Measurements from ENCODE around the gene MRPS14. TPM values are rescaled to one million over a fixed set of nuclear protein-coding genes. Genes with fewer than 3 reads are reported as not detected.
A peak's percentile ranks its signal among the peaks of the same experiment; 100 is the strongest.

MRPS14 gene
- total and polyA plus RNA-seq, 9 of the 15 experiments (the other 6 are each of a cell fraction or from before 2014, with no cell fraction given) = 38.1 to 231 (median 54.9) TPM

DNA sequence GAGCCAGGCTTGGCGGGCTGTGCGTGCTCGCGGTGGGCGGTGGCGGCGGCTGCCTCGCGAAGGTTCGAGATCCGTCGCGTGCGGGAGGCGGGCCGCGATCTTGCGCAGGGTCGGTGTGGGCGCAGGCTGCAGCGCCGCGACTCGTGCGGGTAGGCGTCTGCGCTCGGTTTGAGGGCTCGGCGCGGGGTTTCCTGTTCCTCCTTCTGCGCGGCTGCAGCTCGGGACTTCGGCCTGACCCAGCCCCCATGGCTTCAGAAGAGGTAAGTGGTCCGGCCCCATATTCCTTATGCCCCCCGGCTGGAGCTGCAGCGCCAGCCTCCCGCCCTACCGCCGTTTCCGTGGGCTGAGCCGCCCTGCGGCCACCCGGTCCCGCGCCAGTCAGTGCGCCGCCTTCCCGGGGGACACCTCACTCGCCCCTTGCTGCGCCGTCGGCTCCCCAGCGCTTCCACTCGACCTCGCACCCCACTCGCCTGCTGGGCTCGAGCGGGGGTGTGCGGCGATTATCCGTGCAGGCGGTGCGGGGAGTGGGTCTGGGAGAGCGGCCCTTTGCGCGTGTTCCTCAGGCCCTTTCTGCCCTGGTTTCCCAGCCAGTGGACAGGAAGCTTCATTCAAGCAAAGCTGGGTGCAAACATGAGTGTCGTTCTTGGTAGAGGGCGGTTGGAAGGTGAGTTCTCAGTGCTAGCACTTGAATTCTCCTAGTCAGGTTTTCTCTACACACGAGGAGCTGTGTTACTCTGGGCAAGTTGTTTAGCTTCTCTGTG, 23.1 kb downstream of the MRPS14 start, which contains the start of gene CACYBP (continued):
- TF ChIP-seq CBX8 (IDR thresholded peaks at IDR 0.05; ENCODE audit: borderline replicate concordance, extremely low read depth, low read depth, low read length, poor library complexity, severe bottlenecking) = no peak
- TF ChIP-seq SRSF1 (IDR thresholded peaks at IDR 0.05; ENCODE audit: low read depth, low read length) = no peak
- TF ChIP-seq ZBTB9 (CRISPR knock-in tag; IDR thresholded peaks at IDR 0.05) = peak; percentile 92
- peak; percentile 21; the same call in 1 of the 2 replicates for TF ChIP-seq RBM34 (IDR thresholded peaks at IDR 0.05; ENCODE audit: borderline replicate concordance, insufficient read depth, low read length)
- TF ChIP-seq DDX20 (tag; IDR thresholded peaks at IDR 0.05; ENCODE audit: low read depth) = no peak
- no peak for TF ChIP-seq LEF1 (IDR thresholded peaks at IDR 0.05)
- TF ChIP-seq ZNF511 (CRISPR knock-in tag; IDR thresholded peaks at IDR 0.05) = peak; percentile 80; the same call in 1 of the 2 replicates
- peak; percentile 79 for TF ChIP-seq RBM22 (IDR thresholded peaks at IDR 0.05; ENCODE audit: low read depth, low read length, poor library complexity, severe bottlenecking)
- no peak for TF ChIP-seq MECOM (CRISPR knock-in tag; IDR thresholded peaks at IDR 0.05)
- peak; percentile 79 for TF ChIP-seq ETV5 (CRISPR knock-in tag; IDR thresholded peaks at IDR 0.05; ENCODE audit: low read depth)
- TF ChIP-seq, protein P1, sequence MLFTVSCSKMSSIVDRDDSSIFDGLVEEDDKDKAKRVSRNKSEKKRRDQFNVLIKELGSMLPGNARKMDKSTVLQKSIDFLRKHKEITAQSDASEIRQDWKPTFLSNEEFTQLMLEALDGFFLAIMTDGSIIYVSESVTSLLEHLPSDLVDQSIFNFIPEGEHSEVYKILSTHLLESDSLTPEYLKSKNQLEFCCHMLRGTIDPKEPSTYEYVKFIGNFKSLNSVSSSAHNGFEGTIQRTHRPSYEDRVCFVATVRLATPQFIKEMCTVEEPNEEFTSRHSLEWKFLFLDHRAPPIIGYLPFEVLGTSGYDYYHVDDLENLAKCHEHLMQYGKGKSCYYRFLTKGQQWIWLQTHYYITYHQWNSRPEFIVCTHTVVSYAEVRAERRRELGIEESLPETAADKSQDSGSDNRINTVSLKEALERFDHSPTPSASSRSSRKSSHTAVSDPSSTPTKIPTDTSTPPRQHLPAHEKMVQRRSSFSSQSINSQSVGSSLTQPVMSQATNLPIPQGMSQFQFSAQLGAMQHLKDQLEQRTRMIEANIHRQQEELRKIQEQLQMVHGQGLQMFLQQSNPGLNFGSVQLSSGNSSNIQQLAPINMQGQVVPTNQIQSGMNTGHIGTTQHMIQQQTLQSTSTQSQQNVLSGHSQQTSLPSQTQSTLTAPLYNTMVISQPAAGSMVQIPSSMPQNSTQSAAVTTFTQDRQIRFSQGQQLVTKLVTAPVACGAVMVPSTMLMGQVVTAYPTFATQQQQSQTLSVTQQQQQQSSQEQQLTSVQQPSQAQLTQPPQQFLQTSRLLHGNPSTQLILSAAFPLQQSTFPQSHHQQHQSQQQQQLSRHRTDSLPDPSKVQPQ (CRISPR knock-in tag; IDR thresholded peaks at IDR 0.05; ENCODE audit: borderline replicate concordance) = no peak
- 0 out of 2 replicates have a peak, but pooled peaks have one; percentile 27 for TF ChIP-seq HDAC2 (IDR thresholded peaks at IDR 0.05)
- 0 out of 2 replicates have a peak, but pooled peaks have one; percentile 40 for TF ChIP-seq KLF6 (CRISPR knock-in tag; IDR thresholded peaks at IDR 0.05; ENCODE audit: borderline replicate concordance)
- peak; percentile 98 to 99 for TF ChIP-seq E2F6 (IDR thresholded peaks at IDR 0.05; ENCODE audit: borderline replicate concordance in 1 of 2, extremely low read depth in 1 of 2, insufficient read depth in 1 of 2, insufficient read length in 1 of 2, low read depth in 1 of 2, low read length in 1 of 2, poor library complexity in 1 of 2, severe bottlenecking in 1 of 2)
- no peak; the same call in none of the 2 replicates for TF ChIP-seq TARDBP (IDR thresholded peaks at IDR 0.05)
- TF ChIP-seq ZFX (CRISPR knock-in tag; IDR thresholded peaks at IDR 0.05) = peak; percentile 34; the same call in 1 of the 2 replicates
- TF ChIP-seq ZNF655 (CRISPR knock-in tag; IDR thresholded peaks at IDR 0.05) = no peak

Measured in K562 (cell line).